ENCODE results near the gene CALML6.

- TF ChIP-seq CTCF (IDR thresholded peaks at IDR 0.05; ENCODE audit: insufficient read depth, low read length, poor library complexity, severe bottlenecking) = no peak
- TF ChIP-seq EZH2phosphoT487 (conservative IDR thresholded peaks at IDR 0.05; ENCODE audit: low read length) = no peak
Measured at GRCh38 chr1:1921901-1922701, 7.0 kb downstream of the CALML6 start.
